Mucosa of descending colon (tissue), 3 donors: Measurements from ENCODE around the gene HUS1. TPM values are rescaled to one million over a fixed set of nuclear protein-coding genes. Genes with fewer than 3 reads are reported as not detected.

Experiments
- ATAC-seq: fragments of 200-7000 bp; cut with Tn5 transposase; one replicate; pipeline ENCODE4 v1.9.1; 2020; ENCODE audit warnings: mild to moderate bottlenecking, moderate library complexity
- DNase-seq, 3 donors: peaks; one replicate each; pipeline ENCODE4 v3.0.0-alpha.2; 2020
- H3K36me3 ChIP-seq: fragments of 200-600 bp; one replicate; pipeline ENCODE4 v1.8.0; 2021; ENCODE audit warnings: low read depth, mild to moderate bottlenecking
- H3K4me1 ChIP-seq: fragments of 200-600 bp; one replicate; pipeline ENCODE4 v1.8.0; 2021; ENCODE audit warnings: low read depth, mild to moderate bottlenecking
- H3K4me3 ChIP-seq: fragments of 200-600 bp; one replicate; pipeline ENCODE4 v1.8.0; 2021; ENCODE audit warnings: mild to moderate bottlenecking
- H3K9me3 ChIP-seq: fragments of 200-600 bp; one replicate; pipeline ENCODE4 v1.8.0; 2021; ENCODE audit warnings: mild to moderate bottlenecking
- CTCF ChIP-seq: fragments of 200-600 bp; IDR thresholded peaks from one replicate; pipeline ENCODE4 v1.8.0; 2022; ENCODE audit warnings: antibody characterized with exemption, mild to moderate bottlenecking
- intact Hi-C, 2 donors: fragments of 100-400 bp; cut with DNase I in 1 of 2; cut with micrococcal nuclease in 1 of 2; formaldehyde crosslinking; loops; one replicate each; pipeline versions ENCODE4 v1.11.0 to v1.11.1; 2022; cut with DNase I, micrococcal nuclease
- total RNA-seq, 3 donors: library from RNA; stranded (reverse); fragmentation: NEBNext Ultra II Directional in 2 of 3; extraction: Animal tissue kit (Norgen Biotek cat#: 25700) in 2 of 3; gene quantifications; one replicate each; pipeline versions ENCODE4 v1.2.1 to v1.2.4, GENCODE V29; 2021 to 2023
- donor health status: DM: no; HTN: no; CAD: no; lungs with moderate emphysema.
- donor health status: DM: no; HTN: no; CAD: no.
- donor health status: DM: no; HTN: yes; CAD: no.

Gene HUS1
- total RNA-seq, 3 donors from 2014 or later: 44.8 to 53.7 (median 47.4) TPM

DNA sequence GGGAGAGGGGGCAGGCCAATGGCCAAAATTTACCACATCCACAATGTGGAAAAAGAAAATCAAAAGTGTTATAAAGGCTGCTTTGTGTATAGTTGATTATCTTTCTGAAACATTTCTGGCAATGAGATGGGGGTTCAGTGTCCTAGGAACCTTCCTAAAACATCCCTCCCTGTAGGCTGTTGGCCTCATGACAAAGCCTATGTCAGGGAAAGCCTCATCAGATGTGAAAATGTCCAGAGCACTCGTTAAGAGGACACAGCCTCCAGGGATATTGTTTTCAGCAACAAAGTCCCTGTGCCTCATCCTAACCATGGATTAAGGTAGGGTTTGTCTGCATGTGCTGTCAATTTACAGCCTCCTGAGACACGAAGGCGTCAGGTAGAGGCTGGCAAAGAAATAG lies 32.5 kb upstream of the HUS1 start:
- Histone ChIP-seq H3K36me3 (no peaks in the 10 kb centered on the region), H3K4me1 (no peaks in the 10 kb centered on the region), H3K9me3 (no peaks in the 10 kb centered on the region), H3K4me3 (no peak overlapping the region)
- TF ChIP-seq CTCF: no peak
- intact Hi-C loops: no loop called here
- DNase-seq: no peak
- ATAC-seq: no peak

GRCh38 chr7:48011323-48011722 lies 31.9 kb upstream of the HUS1 start:
- Histone ChIP-seq H3K4me1 (no peaks in the 10 kb centered on the region), H3K36me3 (no peaks in the 10 kb centered on the region), H3K4me3 (no peak overlapping the region), H3K9me3 (no peaks in the 10 kb centered on the region)
- intact Hi-C loops: no loop called here
- DNase-seq (no peak), ATAC-seq (no peak)
- TF ChIP-seq CTCF: no peak

- no peak for TF ChIP-seq CTCF
- DNase-seq (no peak), ATAC-seq (no peak)
- Histone ChIP-seq H3K36me3 (no peaks in the 10 kb centered on the region), H3K4me3 (no peak overlapping the region), H3K4me1 (no peaks in the 10 kb centered on the region), H3K9me3 (no peaks in the 10 kb centered on the region)
- intact Hi-C loops: no loop called here
These were observed 30.5 kb upstream of the HUS1 start for GRCh38 chr7:48009954-48010353.

- no peaks in the 10 kb centered on the region for H3K36me3 ChIP-seq
- H3K9me3 ChIP-seq: no peaks in the 10 kb centered on the region
- DNase-seq: no peak
- no peak for TF ChIP-seq CTCF
- intact Hi-C loops: no loop called here
- no peaks in the 10 kb centered on the region for H3K4me1 ChIP-seq
- ATAC-seq: no peak
- no peak overlapping the region for H3K4me3 ChIP-seq
These were observed 29.8 kb upstream of the HUS1 start for GRCh38 chr7:48009257-48009656.

DNA sequence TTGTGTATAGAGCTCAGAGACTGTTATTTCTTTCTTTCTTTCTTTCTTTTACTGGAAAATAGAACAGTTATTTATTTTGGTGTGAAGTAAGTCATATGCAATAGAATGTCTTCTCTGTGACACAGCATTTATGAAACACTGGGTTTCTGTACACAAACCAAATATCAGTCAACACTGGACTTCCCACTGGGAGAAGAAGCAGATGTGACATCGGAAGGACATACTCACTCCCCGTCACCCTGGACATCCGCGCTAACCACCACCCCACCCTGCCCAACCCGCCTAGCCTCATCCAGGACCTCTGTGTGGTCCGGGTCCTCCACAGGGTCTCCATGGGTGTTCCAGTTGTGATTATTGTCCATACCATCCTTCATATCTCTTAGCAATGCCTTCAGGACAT lies 27.5 kb upstream of the HUS1 start:
- DNase-seq: no peak

More for the DNA sequence above, 27.5 kb upstream of the HUS1 start:
- no peaks in the 10 kb centered on the region for H3K9me3 ChIP-seq
- H3K4me1 ChIP-seq: no peaks in the 10 kb centered on the region
- no peak for ATAC-seq
- intact Hi-C loops: no loop called here
- no peak for TF ChIP-seq CTCF
- H3K36me3 ChIP-seq: no peaks in the 10 kb centered on the region
- no peak overlapping the region for H3K4me3 ChIP-seq
